Measurements from ENCODE around the gene CYTH4. TPM values are rescaled to one million over a fixed set of nuclear protein-coding genes. Genes with fewer than 3 reads are reported as not detected.

Gene CYTH4
- total and polyA plus RNA-seq, 3 experiments from 2014 or later: 23.1 to 80.2 (median 24.7) TPM

DNA sequence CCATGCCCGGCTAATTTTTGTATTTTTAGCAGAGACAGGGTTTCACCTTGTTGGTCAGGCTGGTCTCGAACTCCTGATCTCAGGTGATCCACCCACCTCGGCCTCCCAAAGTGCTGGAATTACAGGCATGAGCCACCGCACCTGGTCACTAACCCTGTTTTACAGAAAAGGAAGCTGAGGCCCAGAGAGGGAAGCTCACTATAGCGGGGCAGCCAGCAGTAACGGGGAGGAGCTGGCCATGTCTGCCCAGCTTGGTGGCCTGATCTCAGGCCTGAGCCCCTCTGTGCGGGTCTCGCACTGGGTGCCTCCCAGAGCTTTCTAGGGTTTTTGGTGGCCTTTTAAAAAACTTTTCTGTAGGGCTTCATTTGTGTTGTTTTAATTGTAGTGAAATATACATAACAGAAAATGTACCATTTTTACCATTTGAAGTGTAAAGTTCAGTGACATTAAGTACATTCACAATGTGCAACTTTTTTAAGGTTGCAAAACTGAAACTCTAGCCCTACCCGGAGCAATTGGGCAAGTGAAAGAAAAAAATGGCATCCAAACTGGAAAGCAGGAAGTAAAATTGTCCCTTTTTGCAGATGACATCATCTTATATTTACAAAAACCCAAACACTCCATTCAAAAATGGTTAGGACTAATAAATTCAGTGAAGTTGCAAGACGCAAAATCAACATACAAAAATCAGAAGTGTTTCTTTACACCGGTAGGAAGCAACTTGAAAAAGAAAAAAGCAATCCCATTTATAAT lies 14.5 kb upstream of the CYTH4 start:
- DNase-seq: no peak
- Mint-ChIP-seq H3K9me3 (peaks cover 0 to 8% (median 4%) of the 10 kb centered on the region in 5 donors), H3K27ac (peak overlapping the region; percentile 63 to 98 (median 92)), H3K36me3 (peaks cover 0 to 3% (median 0%) of the 10 kb centered on the region in 3 donors), H3K4me3 (peak overlapping the region; percentile 83 to 92 (median 88)), H3K27me3 (no peaks in the 10 kb centered on the region), H3K4me1 (peaks cover 21 to 33% (median 32%) of the 10 kb centered on the region in 3 donors)
- Histone ChIP-seq H3K9me3 (ENCODE audit: low read length) (peaks cover 5% of the 10 kb centered on the region), H3K4me1 (ENCODE audit: insufficient read depth, low read length) (peaks cover 25% of the 10 kb centered on the region), H3K36me3 (ENCODE audit: insufficient read depth, low read length) (no peaks in the 10 kb centered on the region), H3K27ac (ENCODE audit: low read depth, low read length) (peak overlapping the region; percentile 83), H3K4me3 (ENCODE audit: low read length) (peak overlapping the region; percentile 85), H3K27me3 (ENCODE audit: insufficient read depth, low read length, poor library complexity, severe bottlenecking) (no peaks in the 10 kb centered on the region)
- ChIA-PET CTCF (interaction anchor here (0.6 to 3.2 kb wide), 22 partner anchors 8 to 231 kb away, joined by 3 to 19 read pairs (median 4); partner anchors contain the start of gene CYTH4), POLR2A (interaction anchor here (0.6 to 1.5 kb wide), 8 partner anchors 15 to 105 kb away, joined by 3 to 7 read pairs (median 4); partner anchors contain the start of genes CYTH4 and RAC2)

DNA sequence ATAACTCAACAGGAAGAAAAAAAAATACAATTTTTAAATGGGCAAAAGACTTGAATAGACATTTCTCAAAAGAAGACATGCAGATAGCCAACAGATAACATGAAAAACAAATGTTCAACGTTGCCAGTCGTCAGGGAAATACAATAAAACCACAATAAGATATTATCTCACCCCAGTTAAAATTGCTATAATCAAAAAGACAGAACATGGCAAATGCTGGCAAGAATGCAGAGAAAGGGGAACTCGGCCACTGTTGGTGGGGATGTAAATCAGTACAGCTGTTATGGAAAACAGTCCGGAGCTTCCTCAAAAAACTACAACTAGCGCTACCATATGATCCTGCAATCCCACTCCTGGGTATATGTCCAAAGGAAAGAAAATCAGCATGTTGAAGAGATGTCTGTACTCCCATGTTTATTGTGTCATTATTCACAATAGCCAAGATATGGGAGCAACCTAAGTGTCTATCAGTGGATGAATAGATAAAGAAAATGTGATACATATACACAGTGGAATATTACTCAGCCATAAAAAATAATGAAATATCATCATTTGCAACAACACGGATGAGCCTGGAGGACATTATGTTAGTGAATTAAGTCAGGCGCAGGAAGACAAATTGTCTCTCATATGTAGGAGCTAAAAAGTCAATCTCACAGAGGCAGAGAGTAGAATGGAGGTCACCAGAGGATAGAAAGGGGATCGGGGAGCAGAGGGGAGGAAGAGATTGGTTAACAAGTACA lies 12.2 kb upstream of the CYTH4 start:
- DNase-seq: no peak
- POLR2A ChIA-PET: interaction anchor here (0.7 kb wide), 1 partner anchor 45 kb away, joined by 4 read pairs; no protein-coding TSS in a partner anchor
- Mint-ChIP-seq H3K4me3 (peak overlapping the region in 2 of 7 donors; percentile 15 to 19), H3K9me3 (peaks cover 0 to 3% (median 0%) of the 10 kb centered on the region in 5 donors), H3K27ac (peak overlapping the region in 4 of 8 donors; percentile 2 to 29 (median 12)), H3K27me3 (peaks cover 0 to 1% of the 10 kb centered on the region in 2 donors), H3K36me3 (peaks cover 0 to 3% (median 0%) of the 10 kb centered on the region in 3 donors), H3K4me1 (peaks cover 21 to 37% (median 36%) of the 10 kb centered on the region in 3 donors)
- Histone ChIP-seq H3K27ac (ENCODE audit: low read depth, low read length) (no peak overlapping the region), H3K36me3 (ENCODE audit: insufficient read depth, low read length) (no peaks in the 10 kb centered on the region), H3K27me3 (ENCODE audit: insufficient read depth, low read length, poor library complexity, severe bottlenecking) (no peaks in the 10 kb centered on the region), H3K9me3 (ENCODE audit: low read length) (no peaks in the 10 kb centered on the region), H3K4me3 (ENCODE audit: low read length) (no peak overlapping the region), H3K4me1 (ENCODE audit: insufficient read depth, low read length) (peaks cover 25% of the 10 kb centered on the region)
- CTCF ChIA-PET: interaction anchor here (0.7 to 2.1 kb wide), 6 partner anchors 10 to 44 kb away, joined by 3 to 7 read pairs (median 3); no protein-coding TSS in a partner anchor

DNA sequence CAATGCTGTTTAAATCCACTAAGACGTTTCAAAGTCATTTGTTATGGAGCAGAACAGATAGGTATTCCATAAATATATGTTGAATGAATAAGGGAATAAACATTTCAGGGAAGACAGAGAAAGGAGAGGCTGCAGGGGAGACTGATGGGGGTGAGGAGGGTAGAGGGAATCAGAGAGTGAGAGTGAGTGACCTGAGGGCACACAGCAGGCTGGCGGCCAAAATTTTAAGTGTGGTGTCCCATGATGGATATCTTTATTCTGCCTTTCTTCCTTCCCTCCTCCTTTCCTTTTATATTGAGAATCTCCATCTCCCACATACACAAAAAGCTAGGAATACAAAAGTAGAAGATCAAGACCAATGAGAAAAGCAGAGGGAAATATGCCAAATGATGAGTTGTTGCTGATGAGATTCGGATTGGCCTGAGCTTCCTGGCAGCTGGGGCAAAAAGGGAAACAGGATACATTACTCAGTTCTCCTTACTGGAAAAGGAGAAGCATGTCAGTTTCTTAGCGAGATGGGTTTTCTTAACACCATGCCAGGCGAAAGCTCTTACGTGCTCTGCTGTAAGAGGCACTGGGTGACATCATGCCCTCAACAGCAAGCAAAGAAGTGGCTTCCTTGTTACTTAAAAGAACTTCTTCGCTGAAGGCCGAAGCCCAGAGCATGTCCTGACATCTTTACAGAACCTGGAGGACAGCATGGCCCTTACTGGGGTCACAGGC lies 11.2 kb upstream of the CYTH4 start:
- no peaks in the 10 kb centered on the region for H3K36me3 ChIP-seq (ENCODE audit: insufficient read depth, low read length)
- CTCF ChIA-PET: interaction anchor here (1.2 to 2.1 kb wide), 3 partner anchors 11 to 187 kb away, joined by 3 to 7 read pairs (median 3); no protein-coding TSS in a partner anchor
- Mint-ChIP-seq H3K36me3 (no peaks in the 10 kb centered on the region), H3K27ac (peak overlapping the region in 1 of 8 donors; percentile 41), H3K4me1 (peaks cover 27 to 43% (median 40%) of the 10 kb centered on the region in 3 donors), H3K9me3 (no peaks in the 10 kb centered on the region), H3K4me3 (no peak overlapping the region), H3K27me3 (peaks cover 0 to 1% of the 10 kb centered on the region in 2 donors)
- no peaks in the 10 kb centered on the region for H3K9me3 ChIP-seq (ENCODE audit: low read length)
- no peak overlapping the region for H3K4me3 ChIP-seq (ENCODE audit: low read length)
- DNase-seq: no peak
- no peak overlapping the region for H3K27ac ChIP-seq (ENCODE audit: low read depth, low read length)
- H3K4me1 ChIP-seq (ENCODE audit: insufficient read depth, low read length): peaks cover 25% of the 10 kb centered on the region
- no peaks in the 10 kb centered on the region for H3K27me3 ChIP-seq (ENCODE audit: insufficient read depth, low read length, poor library complexity, severe bottlenecking)
- POLR2A ChIA-PET: no interaction called here

DNA sequence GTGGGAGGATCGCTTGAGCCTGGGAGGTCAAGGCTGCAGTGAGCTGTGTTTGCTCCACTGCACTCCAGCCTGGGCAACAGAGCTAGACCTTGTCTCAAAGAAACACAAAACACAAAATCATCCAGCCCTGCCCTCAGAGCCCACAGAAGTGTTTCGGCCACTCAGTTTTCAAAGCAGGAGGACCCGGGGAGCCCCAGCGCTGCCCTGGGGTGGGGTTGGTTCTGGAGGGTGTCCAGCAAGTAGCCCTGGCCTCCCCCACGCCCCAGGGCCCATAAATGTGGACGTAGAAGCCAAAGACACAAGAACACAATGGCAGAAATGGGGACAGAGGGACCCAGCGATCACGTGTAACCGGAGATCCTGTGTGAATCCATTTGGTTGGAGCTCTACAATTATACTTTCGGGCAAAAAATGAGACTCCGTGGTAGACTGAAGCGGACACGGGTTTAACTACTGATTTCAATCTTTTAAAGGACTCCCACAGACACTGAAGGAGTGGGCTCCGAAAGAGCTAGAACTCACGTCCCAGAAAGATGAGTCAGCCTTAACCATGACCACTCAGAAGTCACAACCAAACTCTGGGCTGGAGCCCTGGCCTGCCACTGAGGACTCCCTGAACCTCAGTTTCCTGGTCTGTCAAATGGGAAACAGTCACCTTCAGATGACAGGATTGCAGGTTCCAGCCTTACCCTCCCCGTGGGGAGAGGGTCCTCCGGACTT lies 9.0 kb upstream of the CYTH4 start:
- peaks cover 9% of the 10 kb centered on the region for H3K4me1 ChIP-seq (ENCODE audit: insufficient read depth, low read length)
- peak overlapping the region; percentile 46 for H3K27ac ChIP-seq (ENCODE audit: low read depth, low read length)
- no peaks in the 10 kb centered on the region for H3K9me3 ChIP-seq (ENCODE audit: low read length)
- Mint-ChIP-seq H3K9me3 (no peaks in the 10 kb centered on the region), H3K4me3 (no peak overlapping the region), H3K36me3 (no peaks in the 10 kb centered on the region), H3K27me3 (peaks cover 0 to 1% of the 10 kb centered on the region in 2 donors), H3K4me1 (peaks cover 20 to 28% (median 27%) of the 10 kb centered on the region in 3 donors), H3K27ac (no peak overlapping the region)
- ChIA-PET POLR2A (no interaction called here), CTCF (interaction anchor here (0.9 to 1.3 kb wide), 2 partner anchors 9 to 43 kb away, joined by 3 read pairs; partner anchors contain the start of gene CYTH4)
- no peak overlapping the region for H3K4me3 ChIP-seq (ENCODE audit: low read length)
- H3K36me3 ChIP-seq (ENCODE audit: insufficient read depth, low read length): no peaks in the 10 kb centered on the region
- no peaks in the 10 kb centered on the region for H3K27me3 ChIP-seq (ENCODE audit: insufficient read depth, low read length, poor library complexity, severe bottlenecking)
- DNase-seq: no peak

DNA sequence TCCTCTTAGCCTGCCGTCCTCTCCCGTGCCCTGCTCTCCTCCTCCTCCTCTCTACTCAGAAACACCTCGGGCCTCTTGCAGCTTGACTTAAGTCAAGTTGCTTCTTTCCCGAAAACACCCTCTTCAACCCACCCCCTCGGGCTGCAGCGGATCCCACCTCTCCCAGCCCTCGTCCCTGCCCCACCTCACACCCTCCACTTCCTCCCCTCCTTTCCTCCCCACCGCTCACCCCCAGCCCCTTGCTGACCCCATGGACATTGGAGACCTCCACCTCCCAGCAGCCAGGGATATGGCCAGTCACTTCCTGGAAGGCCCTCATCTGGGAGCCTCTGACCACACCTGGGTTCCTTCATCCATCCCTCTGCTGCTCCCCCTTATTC lies 8.5 kb upstream of the CYTH4 start:
- POLR2A ChIA-PET: no interaction called here
- peaks cover 24 to 28% (median 26%) of the 10 kb centered on the region in 3 donors for H3K4me1 Mint-ChIP-seq

DNA sequence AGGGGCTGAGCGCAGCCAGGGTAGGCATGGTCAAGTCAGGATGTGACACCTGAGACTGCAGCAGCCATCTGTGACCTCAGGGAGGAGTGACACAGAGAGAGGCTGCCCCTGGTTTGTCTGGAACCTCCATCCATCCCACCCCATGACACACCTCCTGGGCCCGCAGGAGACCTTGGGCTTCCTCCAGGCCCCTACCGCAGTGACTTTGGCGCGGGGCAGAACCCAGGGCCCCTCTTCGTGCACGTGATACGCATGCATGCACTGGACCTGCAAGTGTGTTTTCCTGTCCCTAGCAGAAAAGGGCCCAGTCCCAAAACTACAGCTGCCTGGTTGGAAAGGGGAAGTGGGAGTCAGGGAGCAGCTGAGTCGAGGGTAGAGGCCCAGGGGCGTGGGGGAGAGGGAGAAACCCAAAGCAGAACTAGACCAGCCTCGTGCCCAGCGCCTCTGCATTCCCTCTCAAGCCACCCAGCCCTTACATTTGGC lies 7.9 kb upstream of the CYTH4 start:
- H3K4me1 ChIP-seq (ENCODE audit: insufficient read depth, low read length): peaks cover 7% of the 10 kb centered on the region
- peaks cover 22 to 28% (median 26%) of the 10 kb centered on the region in 3 donors for H3K4me1 Mint-ChIP-seq
- CTCF ChIA-PET: no interaction called here
- H3K27ac ChIP-seq (ENCODE audit: low read depth, low read length): no peak overlapping the region
- H3K9me3 Mint-ChIP-seq: no peaks in the 10 kb centered on the region
- H3K27ac Mint-ChIP-seq: peak overlapping the region in 2 of 8 donors; percentile 11 to 92
- no peak for DNase-seq
- POLR2A ChIA-PET: no interaction called here
- no peaks in the 10 kb centered on the region for H3K9me3 ChIP-seq (ENCODE audit: low read length)
- H3K4me3 Mint-ChIP-seq: no peak overlapping the region
- H3K36me3 Mint-ChIP-seq: peaks cover 0 to 2% (median 0%) of the 10 kb centered on the region in 3 donors
- H3K4me3 ChIP-seq (ENCODE audit: low read length): no peak overlapping the region
- H3K27me3 ChIP-seq (ENCODE audit: insufficient read depth, low read length, poor library complexity, severe bottlenecking): no peaks in the 10 kb centered on the region
- H3K27me3 Mint-ChIP-seq: peaks cover 0 to 1% of the 10 kb centered on the region in 2 donors
- no peaks in the 10 kb centered on the region for H3K36me3 ChIP-seq (ENCODE audit: insufficient read depth, low read length)

More for the DNA sequence above, 8.5 kb upstream of the CYTH4 start:
- DNase-seq: no peak
- Mint-ChIP-seq H3K9me3 (no peaks in the 10 kb centered on the region), H3K27ac (no peak overlapping the region), H3K4me3 (no peak overlapping the region), H3K27me3 (peaks cover 0 to 1% of the 10 kb centered on the region in 2 donors), H3K36me3 (peaks cover 0 to 2% (median 0%) of the 10 kb centered on the region in 3 donors)
- Histone ChIP-seq H3K4me3 (ENCODE audit: low read length) (no peak overlapping the region), H3K9me3 (ENCODE audit: low read length) (no peaks in the 10 kb centered on the region), H3K27me3 (ENCODE audit: insufficient read depth, low read length, poor library complexity, severe bottlenecking) (no peaks in the 10 kb centered on the region), H3K4me1 (ENCODE audit: insufficient read depth, low read length) (peaks cover 9% of the 10 kb centered on the region), H3K36me3 (ENCODE audit: insufficient read depth, low read length) (no peaks in the 10 kb centered on the region), H3K27ac (ENCODE audit: low read depth, low read length) (no peak overlapping the region)
- CTCF ChIA-PET: interaction anchor here (0.9 to 1.3 kb wide), 2 partner anchors 8 to 43 kb away, joined by 3 read pairs; partner anchors contain the start of gene CYTH4

DNA sequence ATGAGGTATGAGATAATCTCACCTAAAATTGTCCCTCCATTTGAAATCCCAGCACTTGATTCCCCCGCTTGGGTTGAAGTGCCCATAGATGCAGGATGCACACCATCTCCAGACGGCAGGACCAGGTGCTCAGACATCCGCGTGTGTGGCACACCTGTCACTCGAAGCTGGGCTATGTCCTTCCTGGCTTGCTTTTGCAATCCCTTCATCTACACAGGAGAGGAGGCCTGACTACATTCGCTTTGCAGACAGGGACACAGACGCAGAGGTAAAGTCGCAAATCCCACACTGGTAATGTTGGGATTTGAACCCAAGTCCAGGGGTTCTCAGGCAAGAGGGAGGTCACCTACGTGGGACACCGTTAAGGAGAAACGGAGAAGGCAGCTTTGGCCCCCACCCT lies 7.2 kb upstream of the CYTH4 start:
- Mint-ChIP-seq H3K4me3 (no peak overlapping the region), H3K4me1 (peaks cover 17 to 24% (median 21%) of the 10 kb centered on the region in 3 donors), H3K9me3 (no peaks in the 10 kb centered on the region), H3K27ac (peak overlapping the region in 2 of 8 donors; percentile 5 to 11), H3K27me3 (peaks cover 0 to 1% of the 10 kb centered on the region in 2 donors), H3K36me3 (peaks cover 0 to 2% (median 0%) of the 10 kb centered on the region in 3 donors)
- no peaks in the 10 kb centered on the region for H3K36me3 ChIP-seq (ENCODE audit: insufficient read depth, low read length)
- no peaks in the 10 kb centered on the region for H3K9me3 ChIP-seq (ENCODE audit: low read length)
- H3K27me3 ChIP-seq (ENCODE audit: insufficient read depth, low read length, poor library complexity, severe bottlenecking): no peaks in the 10 kb centered on the region
- no peak overlapping the region for H3K4me3 ChIP-seq (ENCODE audit: low read length)
- no peak for DNase-seq
- ChIA-PET CTCF (interaction anchor here (1.0 to 2.3 kb wide), 4 partner anchors 8 to 41 kb away, joined by 3 to 8 read pairs (median 4); no protein-coding TSS in a partner anchor), POLR2A (no interaction called here)
- peaks cover under 1% of the 10 kb centered on the region for H3K4me1 ChIP-seq (ENCODE audit: insufficient read depth, low read length)
- H3K27ac ChIP-seq (ENCODE audit: low read depth, low read length): no peak overlapping the region
